HG03039 (cell line): ENCODE measurements around the gene NCOR1.
"Not testable (repeated sequence)": the region's sequence is repeated elsewhere in the genome, so short reads cannot be mapped to it uniquely, and the experiment has no call there.

Experiments
- ATAC-seq: cut with Tn5 transposase; IDR thresholded peaks from one replicate; pipeline ENCODE4 v1.9.1; 2021; ENCODE audit warnings: mild to moderate bottlenecking, moderate library complexity; ENCODE audit not compliant: unreplicated experiment

The NCOR1 gene

DNA sequence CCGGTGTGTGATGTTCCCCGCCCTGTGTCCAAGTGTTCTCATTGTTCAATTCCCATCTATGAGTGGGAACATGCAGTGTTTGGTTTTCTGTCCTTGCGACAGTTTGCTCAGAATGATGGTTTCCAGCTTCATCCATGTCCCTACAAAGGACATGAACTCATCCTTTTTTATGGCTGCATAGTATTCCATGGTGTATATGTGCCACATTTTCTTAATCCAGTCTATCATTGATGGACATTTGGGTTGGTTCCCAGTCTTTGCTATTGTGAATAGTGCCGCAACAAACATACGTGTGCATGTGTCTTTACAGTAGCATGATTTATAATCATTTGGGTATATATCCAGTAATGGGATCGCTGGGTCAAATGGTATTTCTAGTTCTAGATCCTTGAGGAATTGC, 63.0 kb downstream of the NCOR1 start:
- not testable (repeated sequence) for ATAC-seq

DNA sequence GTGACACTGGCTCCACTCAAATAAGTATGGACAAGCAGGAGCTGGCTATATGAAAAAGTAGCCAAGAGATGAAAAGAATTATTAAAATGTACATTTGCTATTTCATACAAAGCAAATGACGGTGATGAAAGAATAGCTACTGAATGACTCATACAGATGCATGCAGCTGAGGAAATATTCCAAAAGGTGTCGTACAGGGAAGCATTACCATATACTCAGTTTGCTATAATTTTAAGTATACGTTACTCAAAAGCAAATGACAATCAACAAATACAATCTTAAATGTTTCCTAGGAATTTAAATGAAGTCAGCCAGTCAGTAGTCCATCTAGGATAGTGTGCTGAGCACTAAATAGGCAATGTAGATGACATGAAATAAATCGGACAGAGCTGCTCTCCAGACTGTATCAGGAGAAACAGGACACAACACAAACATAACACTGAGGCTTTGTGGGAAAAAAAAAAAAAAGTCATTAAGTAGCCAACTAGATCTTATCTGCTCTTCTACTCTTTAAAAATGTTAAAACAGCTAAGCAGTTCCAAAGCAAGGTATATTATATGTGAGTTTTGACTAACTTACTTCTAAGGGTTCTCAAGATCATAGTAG, 65.0 kb downstream of the NCOR1 start:
- no peak for ATAC-seq

DNA sequence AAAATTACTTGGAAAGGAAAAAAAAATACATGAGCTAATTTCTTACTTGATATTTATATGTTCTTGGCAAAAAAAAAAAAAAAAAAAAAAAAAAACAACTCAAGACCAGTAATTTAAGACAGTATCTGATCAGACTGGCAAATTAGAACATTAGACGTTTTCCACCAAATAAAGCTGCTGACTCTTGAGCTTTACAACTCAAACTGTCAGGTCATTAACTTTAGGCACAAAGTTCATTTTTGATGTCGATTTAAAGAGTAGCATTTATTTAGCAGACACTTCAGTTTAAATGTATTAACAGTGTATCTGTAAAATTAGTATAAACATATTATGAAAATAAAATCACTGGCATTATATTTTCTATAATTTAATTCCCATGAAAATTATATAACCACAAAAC, 66.7 kb downstream of the NCOR1 start:
- ATAC-seq, result no peak

DNA sequence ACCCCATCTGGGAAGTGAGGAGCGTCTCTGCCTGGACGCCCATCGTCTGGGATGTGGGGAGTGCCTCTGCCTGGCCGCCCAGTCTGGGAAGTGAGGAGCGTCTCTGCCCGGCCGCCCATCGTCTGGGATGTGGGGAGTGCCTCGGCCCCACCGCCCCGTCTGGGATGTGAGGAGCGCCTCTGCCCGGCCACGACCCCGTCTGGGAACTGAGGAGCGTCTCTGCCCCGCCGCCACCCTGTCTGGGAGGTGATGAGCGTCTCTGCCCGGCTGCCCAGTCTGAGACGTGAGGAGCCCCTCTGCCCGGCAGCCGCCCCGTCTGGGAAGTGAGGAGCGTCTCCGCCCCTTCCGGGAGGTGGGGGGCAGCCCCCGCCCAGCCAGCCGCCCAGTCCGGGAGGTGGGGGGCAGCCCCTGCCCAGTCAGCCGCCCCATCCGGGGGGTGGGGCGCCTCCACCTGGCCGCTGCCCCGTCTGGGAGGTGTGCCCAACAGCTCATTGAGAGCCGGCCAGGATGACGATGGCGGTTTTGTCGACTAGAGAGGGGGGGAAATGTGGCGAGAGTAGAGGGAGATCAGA, 69.9 kb downstream of the NCOR1 start:
- ATAC-seq, result not testable (repeated sequence)

DNA sequence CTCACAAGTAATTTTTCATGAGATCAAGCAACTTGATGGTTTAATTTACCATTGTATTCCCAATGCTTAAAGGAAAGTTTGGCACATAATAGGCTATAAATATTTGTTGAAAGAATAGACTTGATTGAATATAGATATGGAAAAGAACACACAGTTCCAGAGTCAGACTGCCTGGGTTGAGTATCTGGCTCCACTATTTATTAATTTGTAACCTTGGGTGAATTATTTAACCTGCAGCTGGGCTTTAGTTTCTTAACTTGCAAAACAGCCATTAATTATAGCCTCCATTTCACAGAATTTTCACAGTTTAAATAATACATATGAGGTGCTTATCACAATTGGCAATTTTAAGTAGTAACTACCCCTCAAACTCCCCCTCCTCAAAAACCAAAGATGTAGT, 73.6 kb downstream of the NCOR1 start:
- ATAC-seq, result no peak

DNA sequence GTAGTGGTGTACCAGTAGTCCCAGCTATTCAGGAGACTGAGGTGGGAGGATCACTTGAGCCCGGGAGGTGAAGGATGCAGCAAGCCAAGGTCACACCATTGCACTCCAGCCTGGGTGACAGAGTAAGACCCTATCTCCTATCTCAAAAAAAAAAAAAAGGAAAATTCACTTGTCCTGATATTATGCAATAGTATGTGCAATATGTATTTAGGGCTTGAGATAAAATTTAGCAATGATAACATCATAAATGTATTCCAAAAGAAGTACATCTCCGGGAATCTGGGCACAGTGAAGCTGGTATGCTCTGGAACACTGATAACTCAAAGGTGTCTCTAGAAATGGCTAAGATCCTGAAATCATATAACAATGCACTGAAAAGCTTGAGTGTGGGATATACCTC, 74.5 kb downstream of the NCOR1 start:
- ATAC-seq, result no peak

DNA sequence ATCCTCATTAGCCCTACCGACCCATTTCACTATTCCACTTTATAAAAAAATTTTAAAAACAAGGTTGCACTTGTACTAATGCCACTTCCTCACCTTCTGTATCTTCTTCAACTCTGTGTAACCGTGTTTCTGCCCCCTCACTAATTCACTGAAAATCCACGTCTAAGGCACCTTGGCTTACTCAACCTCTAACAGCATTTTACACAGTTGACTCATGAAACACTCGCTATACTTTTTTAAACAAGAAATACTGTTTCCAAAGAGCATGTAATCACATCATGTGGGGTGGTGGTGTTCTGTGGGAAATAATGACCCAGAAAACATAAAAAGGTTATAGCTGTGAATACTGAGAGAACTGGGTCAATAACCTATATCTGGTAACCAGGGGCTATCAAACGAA, 79.9 kb downstream of the NCOR1 start:
- no peak for ATAC-seq

DNA sequence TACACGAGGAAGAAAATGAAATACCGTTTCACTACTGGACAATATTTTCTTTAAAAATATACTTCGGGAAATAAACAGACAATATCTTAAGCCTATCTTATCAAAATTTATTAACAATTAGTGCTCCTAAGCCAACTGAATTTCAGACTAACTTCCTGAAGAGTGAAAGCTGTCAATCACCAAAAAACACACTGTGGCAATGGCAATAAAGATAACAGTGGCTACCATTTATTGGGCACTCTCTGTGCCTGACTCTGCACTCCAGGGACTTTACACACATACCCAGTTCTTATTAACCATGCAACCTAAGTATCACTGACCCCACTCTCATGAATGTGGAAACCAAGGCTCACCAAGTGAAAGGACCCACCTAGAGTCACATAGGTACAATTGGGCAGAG, 83.7 kb downstream of the NCOR1 start:
- no peak for ATAC-seq

DNA sequence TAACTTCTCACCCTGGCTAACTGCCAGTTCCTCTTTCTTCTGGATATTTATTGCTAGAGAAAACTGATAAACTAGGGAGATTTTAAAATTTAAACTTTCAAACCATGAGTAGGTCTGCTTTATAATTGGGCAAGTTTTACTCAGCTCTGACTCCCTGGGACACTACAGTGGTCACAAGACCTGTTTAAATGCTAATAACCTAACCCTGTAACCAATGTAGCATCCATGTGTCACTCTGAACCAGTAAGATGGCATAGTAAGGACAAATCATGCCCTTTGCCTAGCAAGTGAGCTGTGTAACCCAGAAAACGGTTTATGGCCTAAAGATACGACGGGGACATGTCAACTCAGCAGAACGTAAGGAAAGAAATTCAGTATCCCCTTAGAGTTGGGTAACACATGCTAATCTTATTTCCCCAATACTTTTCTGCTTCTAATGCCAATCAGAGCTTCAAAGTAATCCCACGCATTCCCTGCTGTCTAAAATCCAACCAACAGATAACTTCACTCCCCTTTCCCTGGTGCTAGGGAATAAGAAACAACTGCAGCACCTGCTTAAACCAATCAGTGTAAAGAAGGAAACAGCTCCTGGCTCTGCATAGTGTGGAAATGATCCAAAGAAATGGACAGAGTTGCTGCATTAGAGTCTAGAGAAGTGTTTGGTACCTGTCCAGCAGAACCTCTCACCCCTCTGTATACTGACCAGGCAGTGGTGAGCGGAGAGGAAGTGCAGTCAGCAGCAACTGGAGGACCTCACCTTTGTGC, 85.7 kb downstream of the NCOR1 start:
- no peak for ATAC-seq

DNA sequence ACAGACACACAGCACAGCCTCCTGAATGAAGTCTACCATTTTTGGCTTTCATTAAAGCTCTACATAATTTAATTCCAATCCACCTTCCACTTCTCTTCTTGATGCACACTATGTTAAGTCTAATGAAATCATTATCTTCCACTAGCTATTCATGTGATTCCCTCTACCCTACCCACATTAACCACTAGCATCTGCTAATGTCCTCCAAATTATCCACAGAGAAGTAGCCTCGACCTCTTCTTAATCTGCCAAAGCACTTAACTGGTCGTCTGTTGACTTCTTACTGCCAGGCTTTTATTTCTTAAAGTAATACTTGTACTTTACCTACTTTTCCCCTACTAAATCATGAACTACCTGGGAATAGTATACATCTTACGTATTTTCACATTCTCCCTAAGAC, 91.8 kb downstream of the NCOR1 start:
- no peak for ATAC-seq

DNA sequence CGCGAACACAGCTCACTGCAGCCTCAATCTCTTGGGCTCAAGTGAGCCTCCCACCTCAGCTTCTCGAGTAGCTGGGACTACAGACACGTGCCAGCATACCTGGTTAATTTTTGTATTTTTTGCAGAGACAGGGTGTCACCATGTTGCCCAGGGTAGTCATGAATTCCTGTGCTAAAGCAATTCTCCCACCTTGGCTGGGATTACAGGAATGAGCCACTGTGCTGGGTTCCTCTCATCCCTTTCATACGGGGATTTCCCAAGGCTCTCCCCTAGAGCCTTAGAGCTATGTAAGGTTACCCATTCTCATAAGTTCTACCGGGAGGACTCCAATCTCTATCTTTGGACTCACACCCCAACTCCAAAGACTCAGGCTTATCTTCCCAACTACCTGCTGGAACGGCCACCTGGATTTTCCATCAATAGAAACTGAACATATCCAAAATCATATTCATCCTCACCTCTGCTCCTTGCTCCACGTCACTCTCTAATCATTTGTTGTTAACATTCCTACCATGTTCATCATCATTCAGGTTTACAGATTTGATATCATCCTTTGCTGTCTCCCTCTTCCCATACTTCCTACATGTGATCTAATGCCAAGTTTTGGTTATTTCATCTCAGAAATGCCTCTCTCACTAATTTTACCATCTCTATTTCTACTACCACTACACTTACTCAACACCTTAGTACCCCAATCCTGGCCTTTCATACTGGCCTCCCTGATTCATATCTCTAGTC, 92.5 kb downstream of the NCOR1 start:
- no peak for ATAC-seq

DNA sequence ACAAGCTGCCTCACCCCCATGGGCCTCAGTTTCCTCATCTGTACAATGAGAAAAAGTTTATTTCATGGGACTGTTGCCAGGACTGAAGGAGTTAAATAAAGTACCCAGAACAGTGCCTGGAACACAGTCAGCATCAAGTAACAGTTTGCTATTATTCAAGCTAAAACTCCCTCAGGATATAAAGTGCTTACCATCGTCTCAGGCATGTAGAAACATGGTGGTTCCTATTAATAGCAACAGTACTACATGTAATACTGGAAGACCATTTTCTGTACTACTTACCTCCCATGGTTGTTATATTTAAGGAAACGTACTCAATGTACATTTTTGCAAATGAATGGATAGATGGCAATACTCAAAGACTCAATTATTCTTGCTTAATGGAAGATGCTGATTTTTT, 93.4 kb downstream of the NCOR1 start:
- ATAC-seq, result no peak

DNA sequence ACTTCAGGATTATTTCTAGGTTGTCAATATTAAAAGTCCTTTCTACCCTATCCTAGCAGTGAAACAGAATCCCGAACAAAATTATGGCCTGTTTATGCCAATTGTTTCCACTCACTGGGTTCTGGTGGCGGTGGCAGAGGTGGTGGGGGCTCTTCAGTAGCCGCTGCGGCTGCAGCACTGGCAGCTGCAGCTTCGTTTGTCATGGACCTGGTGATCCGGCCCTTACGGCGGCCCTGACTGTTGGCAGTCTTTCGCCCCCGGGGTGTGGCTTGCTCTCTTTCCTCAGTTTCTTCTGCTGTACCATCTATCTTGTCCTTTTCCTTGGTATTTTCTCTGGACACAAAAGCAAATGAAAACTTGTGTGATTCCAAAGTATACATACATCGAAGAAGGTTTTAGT, 94.4 kb downstream of the NCOR1 start:
- no peak for ATAC-seq

DNA sequence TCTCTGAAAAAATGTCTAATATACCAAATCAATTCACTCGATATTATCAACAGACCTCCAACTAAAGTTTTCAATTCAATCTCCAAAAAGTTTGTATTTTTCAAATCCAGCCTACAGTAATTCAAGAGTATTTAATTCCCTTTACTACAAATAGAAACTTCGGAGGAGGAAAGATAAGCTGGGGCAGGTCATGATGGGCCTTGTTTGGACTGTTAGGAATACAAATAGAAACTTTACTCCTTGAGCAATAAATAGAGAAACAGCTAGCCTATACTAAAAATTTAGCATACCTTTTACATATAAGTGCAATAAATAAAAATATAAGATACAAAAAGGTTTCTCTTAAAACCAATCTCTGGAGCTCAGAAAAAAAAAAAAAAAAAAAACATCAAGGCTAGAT, 98.2 kb downstream of the NCOR1 start:
- ATAC-seq, result no peak

DNA sequence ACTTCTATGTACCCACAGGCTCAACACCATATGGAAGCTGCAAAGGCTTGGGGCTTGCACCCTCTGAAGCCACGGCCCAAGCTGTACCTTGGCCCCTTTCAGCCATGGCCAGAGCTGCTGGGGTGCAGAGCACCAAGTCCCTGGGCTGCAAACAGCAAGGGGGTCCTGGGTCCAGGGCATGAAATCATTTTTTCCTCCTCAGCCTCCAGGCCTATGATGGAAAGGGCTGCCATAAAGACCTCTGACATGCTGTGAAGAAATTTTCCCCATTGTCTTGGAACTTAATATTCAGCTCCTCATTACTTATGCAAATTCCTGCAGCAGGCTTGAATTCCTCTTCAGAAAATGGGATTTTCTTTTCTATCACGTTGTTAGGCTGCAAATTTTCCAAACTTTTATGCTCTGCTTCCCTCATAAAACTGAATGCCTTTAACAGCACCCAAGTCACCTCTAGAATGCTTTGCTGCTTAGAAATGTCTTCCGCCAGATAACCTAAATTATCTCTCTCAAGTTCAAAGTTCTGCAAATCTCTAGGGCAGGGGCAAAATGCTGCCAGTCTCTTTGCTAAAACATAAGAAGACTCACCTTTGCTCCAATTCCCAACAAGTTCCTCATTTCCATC, 100.1 kb downstream of the NCOR1 start:
- not testable (repeated sequence) for ATAC-seq

DNA sequence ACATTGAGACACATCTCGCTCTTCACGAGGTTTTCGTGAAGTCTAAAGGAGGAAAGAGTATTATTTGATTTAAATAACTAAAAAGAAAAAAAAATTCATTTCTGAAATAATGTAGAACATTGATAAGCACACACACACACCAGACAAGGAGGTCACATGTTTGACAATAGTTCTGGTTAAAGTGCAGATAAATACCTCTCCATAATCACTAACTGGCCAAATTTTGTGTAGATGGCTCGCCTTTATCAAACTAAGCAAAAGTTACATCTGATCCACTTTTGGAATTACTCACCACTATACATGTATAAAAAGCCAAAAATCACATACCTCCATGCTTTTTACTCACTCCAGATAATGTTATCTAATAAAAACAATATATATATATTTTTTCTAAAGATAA, 106.5 kb downstream of the NCOR1 start:
- no peak for ATAC-seq

DNA sequence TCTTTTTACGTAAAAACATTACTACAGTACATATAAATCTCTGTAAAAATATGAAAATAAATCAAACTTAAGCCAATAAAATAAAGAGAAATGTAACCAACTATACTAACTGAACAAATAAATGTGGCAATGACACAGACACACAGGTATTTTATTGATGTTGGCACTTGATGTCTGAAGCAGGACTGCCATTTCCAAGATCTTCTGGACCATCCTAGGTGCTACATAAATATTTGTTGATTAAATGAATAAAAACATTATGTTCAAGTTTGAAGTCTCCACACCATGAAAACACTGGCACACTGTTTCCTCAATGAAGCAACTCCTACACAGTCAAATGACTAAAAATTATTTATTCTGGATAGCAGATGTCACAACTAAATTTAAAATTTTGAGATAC, 106.9 kb downstream of the NCOR1 start:
- no peak for ATAC-seq

DNA sequence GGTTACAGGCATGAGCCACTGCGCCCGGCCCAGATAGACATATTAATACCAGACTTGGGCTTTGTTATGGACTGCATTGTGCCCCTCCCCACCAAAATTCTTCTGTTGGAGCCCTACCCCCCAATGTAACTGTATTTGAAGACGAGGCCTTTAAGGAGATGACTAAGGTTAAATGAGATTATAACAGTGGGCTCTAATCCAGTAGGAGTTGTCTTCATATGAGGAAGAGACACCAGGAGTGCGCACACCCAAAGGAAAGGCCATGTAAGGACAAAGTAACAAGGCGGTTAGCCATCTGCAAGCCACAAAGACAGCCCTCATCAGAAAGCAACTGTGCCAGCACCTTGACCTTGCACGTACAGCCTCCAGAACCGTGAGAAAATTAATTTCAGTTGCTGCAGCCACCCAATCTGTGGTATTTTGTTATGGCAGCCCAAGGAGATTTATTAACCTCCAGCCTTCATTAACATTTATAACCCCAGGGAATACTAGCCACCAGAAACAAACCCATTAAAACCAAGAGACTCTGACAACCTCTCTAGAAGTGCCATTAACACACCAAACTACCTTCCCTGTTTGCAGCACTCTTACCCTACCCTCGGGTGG, 108.1 kb downstream of the NCOR1 start:
- ATAC-seq, result no peak

DNA sequence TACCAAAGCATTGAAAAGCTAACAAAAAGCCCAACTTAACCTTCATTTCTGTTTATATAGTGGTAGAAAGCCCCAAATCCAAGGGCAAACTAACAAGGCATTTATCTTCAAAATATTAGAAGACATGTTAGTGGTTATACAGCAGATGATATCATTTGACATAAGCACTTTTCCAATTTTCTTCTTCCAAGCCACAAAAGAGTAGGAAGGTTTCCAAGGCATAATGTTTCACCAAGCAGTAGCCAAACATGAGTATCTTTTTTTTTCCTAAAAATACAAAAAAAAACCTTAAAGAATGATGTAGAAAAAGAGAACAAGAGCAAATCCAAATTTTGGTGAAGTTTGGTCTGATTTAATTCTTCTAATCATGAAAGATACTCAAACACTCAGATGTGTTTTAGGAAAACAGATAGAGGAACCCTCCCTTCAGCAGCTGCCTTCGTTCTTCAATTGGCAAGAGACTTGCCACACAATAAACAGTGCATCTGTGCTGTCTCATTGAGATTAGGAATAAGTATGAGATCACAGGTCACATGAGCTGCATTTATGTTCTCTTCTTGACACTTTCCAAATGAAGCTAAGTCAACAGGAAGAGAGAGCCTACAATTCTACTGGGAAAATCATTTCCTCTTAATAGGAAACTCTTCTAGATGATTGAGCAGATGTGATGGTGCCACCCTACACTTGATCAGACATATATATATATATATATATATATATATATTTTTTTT, 109.0 kb downstream of the NCOR1 start:
- ATAC-seq, result no peak

DNA sequence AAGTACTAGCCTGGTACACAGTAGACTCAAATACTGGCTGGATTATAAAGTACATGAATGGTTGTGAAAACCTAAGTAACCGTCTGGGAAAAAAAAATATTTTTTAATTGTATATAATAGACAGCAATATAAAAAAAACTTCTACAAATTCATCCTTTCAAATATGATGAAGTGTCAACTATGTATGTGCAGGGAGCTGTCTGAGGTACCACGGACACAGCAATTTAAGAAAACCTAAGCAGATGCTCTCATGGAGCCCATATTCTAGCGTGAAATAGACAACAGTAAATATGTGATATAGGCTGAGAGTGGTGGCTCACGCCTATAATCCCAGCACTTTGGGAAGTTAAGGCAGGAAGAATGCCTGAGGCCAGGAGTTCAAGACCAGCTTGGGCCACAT, 111.1 kb downstream of the NCOR1 start:
- no peak for ATAC-seq
